Measurements from ENCODE around the gene SRD5A1.

SRD5A1 gene

DNA sequence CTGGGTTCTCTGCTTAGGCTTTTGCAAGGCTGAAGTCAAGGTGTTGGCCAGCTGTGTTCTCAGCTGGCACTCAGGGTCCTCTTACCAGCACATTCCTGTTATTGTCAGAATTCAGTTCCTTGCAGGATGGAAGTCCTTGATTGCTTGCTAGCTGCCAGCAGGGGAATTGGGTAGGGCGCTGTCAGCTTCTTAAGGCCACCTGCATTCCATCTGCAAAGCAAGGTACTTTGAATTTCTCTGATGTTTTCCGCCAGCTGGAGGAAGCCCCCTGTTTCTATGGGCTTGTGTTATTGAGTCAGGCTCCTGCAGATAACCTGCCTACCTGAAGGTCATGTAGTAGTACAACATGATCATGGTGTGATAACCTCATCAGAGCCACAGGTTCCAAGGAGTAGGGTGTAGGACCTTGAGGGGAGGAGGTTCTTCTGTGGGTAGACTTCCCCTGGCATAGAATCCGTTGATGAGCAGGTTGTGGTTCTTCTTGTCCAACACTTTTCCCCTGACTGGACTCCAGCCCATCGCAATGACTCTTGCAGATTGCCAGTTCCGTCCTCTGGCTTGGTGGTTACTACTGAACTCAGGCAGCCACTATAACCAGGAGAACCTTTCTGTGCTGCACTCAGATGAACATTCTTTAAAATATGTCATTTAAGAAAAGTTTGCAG lies 86.8 kb downstream of the SRD5A1 start:
- peak; percentile 13 to 16 for DNase-seq
- TF ChIP-seq POLR2A (IDR thresholded peaks at IDR 0.05; ENCODE audit: low read length) (no peak), GATA1 (IDR thresholded peaks at IDR 0.05; ENCODE audit: low read depth, low read length) (no peak)

DNA sequence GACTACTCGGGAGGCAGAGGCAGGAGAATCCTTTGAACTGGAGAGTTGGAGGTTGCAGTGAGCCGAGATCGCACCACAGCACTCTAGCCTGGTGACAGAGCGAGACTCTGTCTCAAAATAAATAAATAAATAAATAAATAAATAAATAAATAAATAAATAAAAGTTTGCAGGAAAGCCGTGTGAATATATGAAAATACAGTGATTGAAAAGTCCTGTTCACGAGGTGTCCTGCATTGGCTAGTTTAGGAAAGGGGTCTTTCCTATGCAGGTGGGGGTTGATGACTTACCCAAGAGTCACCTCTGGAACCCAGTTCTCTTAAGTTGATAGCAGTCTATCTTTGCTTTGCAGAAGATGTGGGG lies 87.3 kb downstream of the SRD5A1 start:
- TF ChIP-seq GATA1 (IDR thresholded peaks at IDR 0.05; ENCODE audit: low read depth, low read length) (no peak), POLR2A (IDR thresholded peaks at IDR 0.05; ENCODE audit: low read length) (no peak)
- DNase-seq, result no peak

DNA sequence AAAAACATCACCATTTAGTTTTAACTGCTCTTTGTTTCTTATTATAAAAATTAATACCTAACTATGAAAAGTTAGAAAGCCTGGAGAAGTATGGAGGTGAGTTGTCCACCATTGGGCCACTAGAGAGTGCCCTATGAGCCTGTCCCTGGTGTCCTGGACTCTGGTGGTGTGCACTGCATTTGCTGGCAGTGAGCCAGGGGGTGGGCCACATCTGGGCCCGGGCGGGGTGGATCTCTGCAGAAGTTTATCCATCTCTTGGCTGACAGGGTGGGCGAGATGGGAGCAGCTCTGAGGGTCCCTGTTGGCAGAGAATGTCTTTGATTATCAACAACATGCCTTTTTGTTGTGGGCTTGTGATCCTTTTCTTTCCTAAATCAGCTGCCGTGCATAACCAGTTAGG lies 88.2 kb downstream of the SRD5A1 start:
- TF ChIP-seq GATA1 (IDR thresholded peaks at IDR 0.05; ENCODE audit: low read depth, low read length), result no peak
- TF ChIP-seq POLR2A (IDR thresholded peaks at IDR 0.05; ENCODE audit: low read length), result no peak
- DNase-seq, result peak; percentile 70 to 75

DNA sequence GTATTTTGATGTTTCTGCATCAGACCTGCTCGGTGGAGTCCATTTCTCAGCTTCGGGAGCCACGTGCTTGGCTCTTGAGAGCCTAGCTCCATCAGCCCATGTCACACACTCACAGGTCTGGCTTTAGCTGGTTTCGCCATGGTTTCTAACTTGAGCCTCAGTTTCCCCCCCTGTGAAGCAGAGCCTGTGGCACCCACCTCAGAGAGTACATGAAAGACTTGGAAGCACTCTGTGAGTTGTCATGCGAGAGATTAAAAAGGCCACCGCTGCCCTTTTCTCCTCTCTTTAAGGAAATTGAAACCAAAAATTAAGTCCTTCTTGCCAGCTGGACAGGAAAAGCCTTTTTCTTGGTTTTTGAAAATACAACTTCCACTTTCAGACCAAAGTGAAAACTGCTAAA lies 88.8 kb downstream of the SRD5A1 start:
- no peak for TF ChIP-seq POLR2A (IDR thresholded peaks at IDR 0.05; ENCODE audit: low read length)
- no peak for TF ChIP-seq GATA1 (IDR thresholded peaks at IDR 0.05; ENCODE audit: low read depth, low read length)
- DNase-seq, result peak in 1 of 2 experiments; percentile 15

DNA sequence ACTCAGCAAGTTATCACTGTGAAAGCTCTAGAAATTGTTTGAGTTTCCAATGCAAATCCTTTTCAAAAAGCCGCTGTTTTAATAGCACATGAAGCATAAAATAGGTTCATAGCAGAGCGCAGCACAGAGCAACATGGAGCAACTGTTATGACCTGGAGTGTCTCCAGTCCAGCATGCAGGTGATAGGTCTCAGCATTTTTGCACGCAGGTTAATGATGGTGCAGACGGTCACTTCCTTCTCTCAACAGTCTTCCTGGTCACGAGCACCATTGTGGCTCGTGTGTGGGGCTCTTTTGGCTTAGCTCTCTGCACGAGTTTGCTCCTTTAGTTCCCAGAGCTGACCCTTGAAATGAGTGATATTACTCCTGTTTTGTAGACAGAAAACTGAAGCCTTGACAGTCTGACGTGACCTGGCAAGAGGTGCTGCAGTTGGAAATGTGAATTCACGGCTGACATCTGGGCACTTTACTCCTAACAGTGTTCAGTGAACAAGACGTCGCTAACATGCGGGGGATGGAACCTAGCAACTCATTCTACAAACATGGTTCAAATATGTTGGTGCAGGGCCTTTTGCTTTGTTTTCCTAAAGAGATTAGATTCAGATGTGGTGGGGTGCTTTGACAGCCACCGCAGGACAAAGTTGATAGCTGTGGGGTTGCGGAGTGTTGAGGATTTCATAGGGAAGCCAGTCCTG lies 90.0 kb downstream of the SRD5A1 start:
- TF ChIP-seq GATA1 (IDR thresholded peaks at IDR 0.05; ENCODE audit: low read depth, low read length) (no peak), POLR2A (IDR thresholded peaks at IDR 0.05; ENCODE audit: low read length) (no peak)
- DNase-seq, result no peak

DNA sequence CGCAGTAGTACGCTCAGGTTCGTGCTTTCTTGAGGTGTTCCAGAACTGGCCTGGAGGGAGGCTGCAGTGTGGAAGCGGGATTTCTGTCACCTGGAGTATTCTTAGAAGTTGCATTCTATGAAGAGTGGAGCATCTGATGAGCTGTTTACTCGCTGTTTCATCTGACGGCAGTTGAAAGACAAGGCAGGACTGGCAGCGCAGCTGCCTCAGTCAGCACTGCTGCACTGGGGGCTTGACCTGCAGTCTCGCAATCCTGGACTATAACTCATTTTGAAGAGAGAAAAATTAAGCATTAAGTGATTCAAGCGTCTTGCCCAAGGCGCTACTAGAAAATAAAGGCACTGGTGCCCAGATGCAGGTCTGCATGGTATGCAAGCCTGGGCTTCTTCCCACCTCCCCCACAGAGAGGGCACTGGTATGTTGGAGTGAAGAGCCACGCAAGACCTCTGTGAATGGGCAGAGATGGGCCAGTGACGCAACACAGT lies 90.6 kb downstream of the SRD5A1 start:
- TF ChIP-seq GATA1 (IDR thresholded peaks at IDR 0.05; ENCODE audit: low read depth, low read length) (no peak), POLR2A (IDR thresholded peaks at IDR 0.05; ENCODE audit: low read length) (no peak)

More for the DNA sequence above, 90.6 kb downstream of the SRD5A1 start:
- DNase-seq, result no peak

All from erythroblast (primary cell).